ENCODE data around the gene CPLX4. TPM values are rescaled to one million over a fixed set of nuclear protein-coding genes. Genes with fewer than 3 reads are reported as not detected.

CPLX4 gene
- not detected for total RNA-seq

DNA sequence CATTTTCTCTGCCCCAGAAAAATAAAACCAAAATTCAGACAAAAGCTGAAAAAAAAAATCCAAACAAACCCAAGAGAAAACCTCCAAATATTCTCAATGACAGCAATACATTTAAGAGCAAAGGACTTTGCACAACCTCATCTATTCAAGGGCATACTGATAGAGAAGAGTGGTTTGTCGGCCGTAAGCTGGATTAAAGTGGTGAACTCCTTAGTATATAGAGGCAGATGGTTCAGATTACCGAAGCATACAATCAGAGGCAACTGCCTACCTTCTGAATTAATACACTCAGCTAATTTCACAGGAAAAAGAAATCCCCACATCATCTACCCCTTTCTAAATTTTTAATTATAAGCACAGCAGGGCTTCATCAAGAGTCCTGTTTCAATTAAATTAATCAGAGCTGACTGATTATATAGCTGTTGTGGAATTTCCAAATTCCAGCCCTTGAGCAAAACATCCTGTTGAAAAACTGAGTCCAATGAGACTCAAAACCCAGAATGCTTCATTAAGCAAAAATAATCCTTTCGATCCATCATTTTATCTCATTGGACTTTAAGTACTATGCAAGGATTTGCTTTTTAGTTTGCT, at the start of gene CPLX4:
TSS of gene CPLX4 (minus strand) at position 190 of the 591 bp plus-strand sequence. CDS start at position 3, 187 bp downstream.
- ATAC-seq (ENCODE audit: insufficient number of reproducible peaks, low FRiP score, low read depth), result no peak
- no peak for TF ChIP-seq CTCF (IDR thresholded peaks at IDR 0.05)
- DNase-seq (ENCODE audit: low spot score), result no peak
- H3K9me3 ChIP-seq, result no peaks in the 10 kb centered on the region
- H3K36me3 ChIP-seq, result no peaks in the 10 kb centered on the region
- no peak within 1 kb of the TSS for H3K4me3 ChIP-seq
- H3K27me3 ChIP-seq (replicated peaks; ENCODE audit: insufficient read depth), result no peaks in the 10 kb centered on the region
- no peaks in the 10 kb centered on the region for H3K4me1 ChIP-seq (ENCODE audit: control insufficient read depth in 1 of 2, low read depth in 2 of 2)
- H3K27ac ChIP-seq, result no peak within 1 kb of the TSS

GRCh38 chr18:59360381-59360780, 41.9 kb upstream of the CPLX4 start:
- no peak for TF ChIP-seq CTCF (IDR thresholded peaks at IDR 0.05)
- Histone ChIP-seq H3K27me3 (replicated peaks; ENCODE audit: insufficient read depth) (no peaks in the 10 kb centered on the region), H3K4me1 (ENCODE audit: control insufficient read depth in 1 of 2, low read depth in 2 of 2) (peaks cover 13 to 34% of the 10 kb centered on the region in 2 donors), H3K36me3 (no peaks in the 10 kb centered on the region), H3K4me3 (peak overlapping the region; percentile 98), H3K9me3 (no peaks in the 10 kb centered on the region), H3K27ac (no peak overlapping the region)
- no peak for ATAC-seq (ENCODE audit: insufficient number of reproducible peaks, low FRiP score, low read depth)
- DNase-seq (ENCODE audit: low spot score), result no peak

DNA sequence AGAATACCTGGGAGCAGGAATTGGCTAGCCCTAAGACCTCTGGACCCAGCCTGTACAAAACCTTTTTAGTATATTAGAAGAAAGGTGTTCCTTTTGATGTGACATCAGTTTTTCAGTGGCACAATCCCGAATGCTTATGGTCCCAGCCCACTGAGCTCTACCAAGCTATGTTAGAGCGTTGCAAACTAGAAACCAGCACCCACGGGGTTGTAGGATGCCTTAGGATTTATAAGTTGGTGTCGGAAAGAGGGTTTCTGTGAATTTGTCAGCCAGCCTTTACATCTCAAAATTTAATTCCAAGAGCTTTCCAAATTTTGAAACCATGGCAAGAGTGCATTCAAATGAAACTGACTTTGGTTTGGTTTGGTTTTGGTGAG, 41.1 kb upstream of the CPLX4 start:
- no peak for TF ChIP-seq CTCF (IDR thresholded peaks at IDR 0.05)
- peaks cover 13 to 34% of the 10 kb centered on the region in 2 donors for H3K4me1 ChIP-seq (ENCODE audit: control insufficient read depth in 1 of 2, low read depth in 2 of 2)
- ATAC-seq (ENCODE audit: insufficient number of reproducible peaks, low FRiP score, low read depth) (peak; percentile 34), DNase-seq (ENCODE audit: low spot score) (no peak)
- H3K4me3 ChIP-seq, result peak overlapping the region; percentile 98
- H3K9me3 ChIP-seq, result no peaks in the 10 kb centered on the region
- no peaks in the 10 kb centered on the region for H3K36me3 ChIP-seq
- peak overlapping the region in 1 of 2 donors; percentile 86 for H3K27ac ChIP-seq
- H3K27me3 ChIP-seq (replicated peaks; ENCODE audit: insufficient read depth), result no peaks in the 10 kb centered on the region

- peak within 1 kb of the TSS; percentile 98 for H3K4me3 ChIP-seq
- H3K4me1 ChIP-seq (ENCODE audit: control insufficient read depth in 1 of 2, low read depth in 2 of 2), result peaks cover 13 to 34% of the 10 kb centered on the region in 2 donors
- H3K27ac ChIP-seq, result peak within 1 kb of the TSS; percentile 81 to 86
- TF ChIP-seq CTCF (IDR thresholded peaks at IDR 0.05), result no peak
- no peaks in the 10 kb centered on the region for H3K36me3 ChIP-seq
- DNase-seq (ENCODE audit: low spot score) (peak; percentile 78), ATAC-seq (ENCODE audit: insufficient number of reproducible peaks, low FRiP score, low read depth) (peak; percentile 84)
- H3K27me3 ChIP-seq (replicated peaks; ENCODE audit: insufficient read depth), result no peaks in the 10 kb centered on the region
- no peaks in the 10 kb centered on the region for H3K9me3 ChIP-seq
Observed at GRCh38 chr18:59358712-59359575, 40.5 kb upstream of the CPLX4 start, which contains the start of gene LMAN1. TSS of gene LMAN1 (minus strand) at chr18:59359265. CDS start at chr18:59359244, 21 bp downstream.

- DNase-seq (ENCODE audit: low spot score) (no peak), ATAC-seq (ENCODE audit: insufficient number of reproducible peaks, low FRiP score, low read depth) (peak; percentile 27)
- Histone ChIP-seq H3K4me3 (peak overlapping the region; percentile 98), H3K27ac (peak overlapping the region; percentile 81 to 86), H3K9me3 (no peaks in the 10 kb centered on the region), H3K4me1 (ENCODE audit: control insufficient read depth in 1 of 2, low read depth in 2 of 2) (peaks cover 13 to 34% of the 10 kb centered on the region in 2 donors), H3K36me3 (peaks cover 3% of the 10 kb centered on the region), H3K27me3 (replicated peaks; ENCODE audit: insufficient read depth) (no peaks in the 10 kb centered on the region)
- no peak for TF ChIP-seq CTCF (IDR thresholded peaks at IDR 0.05)
Observed at GRCh38 chr18:59358414-59358711, 39.9 kb upstream of the CPLX4 start.
